Measurements from ENCODE around the gene WDR4. TPM values are rescaled to one million over a fixed set of nuclear protein-coding genes. Genes with fewer than 3 reads are reported as not detected.
A peak's percentile ranks its signal among the peaks of the same experiment; 100 is the strongest.

The WDR4 gene
- total and polyA plus RNA-seq, 10 of the 15 experiments (the other 5 are each of a cell fraction or from before 2014, with no cell fraction given): 2.1 to 45.3 (median 18.7) TPM

DNA sequence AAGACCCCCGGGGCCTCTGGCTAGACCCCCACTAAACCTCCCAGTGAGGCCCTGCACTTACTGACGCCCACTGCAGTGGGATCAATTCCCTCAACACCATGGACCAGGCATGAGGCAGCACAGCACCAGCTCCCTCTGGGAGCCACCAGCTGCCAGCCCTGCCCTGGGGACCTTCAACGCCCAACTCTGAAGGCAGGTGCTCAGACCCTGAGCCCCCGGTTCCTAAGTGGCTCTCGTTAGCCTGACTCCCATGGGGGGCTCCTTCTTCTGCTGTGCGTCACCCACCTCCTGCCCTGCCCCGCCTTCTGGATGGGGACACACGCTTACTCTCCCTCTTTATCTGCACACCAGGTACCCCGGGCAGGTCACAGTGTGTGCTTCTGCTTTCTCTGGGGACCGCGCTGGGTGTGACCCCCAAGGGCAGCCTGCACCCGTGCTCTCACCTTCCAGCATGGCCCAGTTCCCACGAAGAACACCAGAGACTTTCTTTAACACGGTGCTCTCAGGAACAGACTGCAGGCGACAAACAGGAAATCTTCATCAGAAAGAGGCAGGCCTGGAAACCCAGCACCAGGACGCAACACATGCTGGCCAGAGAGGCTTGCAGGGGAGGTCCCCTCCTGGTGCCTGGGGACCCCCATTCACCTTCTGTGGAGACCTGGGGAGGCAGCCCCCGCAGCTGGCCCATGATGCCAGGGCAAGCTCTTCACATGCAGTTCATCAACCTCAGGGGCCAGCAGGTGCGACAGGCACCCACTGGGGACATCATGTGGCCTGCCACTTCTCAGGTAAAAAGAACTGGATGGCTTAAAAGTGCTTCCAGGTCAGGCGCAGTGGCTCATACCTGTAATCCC lies 27.3 kb downstream of the WDR4 start:
- DNase-seq (ENCODE audit: low read depth, low spot score) (no peak), ATAC-seq (no peak), FAIRE-seq (no peak)
- 90% methylated on average over 19 of the region's 19 CpGs for WGBS (ENCODE audit: insufficient coverage, insufficient replicate concordance, low lambda C conversion rate, missing lambda C conversion rate)
- no peak overlapping the region for H3K4me2 ChIP-seq (ENCODE audit: control insufficient read depth, insufficient read depth)
- H3K36me3 ChIP-seq (ENCODE audit: control insufficient read depth in 2 of 2, insufficient read depth in 2 of 2, low read length in 1 of 2): peaks cover 34 to 62% of the 10 kb centered on the region in 2 experiments
- ChIA-PET SMC1A (ENCODE audit: uncharacterized antibody, unreplicated experiment) (no interaction called here), RAD21 (ENCODE audit: unreplicated experiment) (no interaction called here), POLR2A (no interaction called here), CTCF (no interaction called here)
- intact Hi-C loops (cut with micrococcal nuclease; ENCODE audit: unreplicated experiment) (no loop called here), in situ Hi-C loops (cut with MboI) (no loop called here)
- no peak overlapping the region for H2AFZ ChIP-seq (ENCODE audit: control insufficient read depth, low read depth, low read length)
- H3K27ac ChIP-seq (ENCODE audit: control insufficient read depth, insufficient read depth): no peak overlapping the region
- H3K79me2 ChIP-seq (ENCODE audit: control insufficient read depth, insufficient read depth, low read length): no peaks in the 10 kb centered on the region
- no peak overlapping the region for H3K9ac ChIP-seq (ENCODE audit: control insufficient read depth, insufficient read depth, low read length)
- H3K4me1 ChIP-seq (ENCODE audit: control insufficient read depth, insufficient read depth, low read length): no peaks in the 10 kb centered on the region
- no peaks in the 10 kb centered on the region for H3K9me3 ChIP-seq (replicated peaks; ENCODE audit: control insufficient read depth, insufficient read depth, low read length)
- BruUV-seq (replicated peaks): no TSS peak
- no peak overlapping the region for H3K4me3 ChIP-seq
- peak; percentile 12; the same call in 1 of the 2 replicates for TF ChIP-seq POLR2A (IDR thresholded peaks at IDR 0.05; ENCODE audit: low read depth, low read length)
- no peak for TF ChIP-seq STAT1 (conservative IDR thresholded peaks at IDR 0.05)
- H3K27me3 ChIP-seq (replicated peaks in 1 of 2; ENCODE audit: control insufficient read depth in 2 of 2, insufficient read depth in 2 of 2, low read length in 1 of 2): no peaks in the 10 kb centered on the region
- no peaks in the 10 kb centered on the region for H4K20me1 ChIP-seq (ENCODE audit: control insufficient read depth, insufficient read depth)

DNA sequence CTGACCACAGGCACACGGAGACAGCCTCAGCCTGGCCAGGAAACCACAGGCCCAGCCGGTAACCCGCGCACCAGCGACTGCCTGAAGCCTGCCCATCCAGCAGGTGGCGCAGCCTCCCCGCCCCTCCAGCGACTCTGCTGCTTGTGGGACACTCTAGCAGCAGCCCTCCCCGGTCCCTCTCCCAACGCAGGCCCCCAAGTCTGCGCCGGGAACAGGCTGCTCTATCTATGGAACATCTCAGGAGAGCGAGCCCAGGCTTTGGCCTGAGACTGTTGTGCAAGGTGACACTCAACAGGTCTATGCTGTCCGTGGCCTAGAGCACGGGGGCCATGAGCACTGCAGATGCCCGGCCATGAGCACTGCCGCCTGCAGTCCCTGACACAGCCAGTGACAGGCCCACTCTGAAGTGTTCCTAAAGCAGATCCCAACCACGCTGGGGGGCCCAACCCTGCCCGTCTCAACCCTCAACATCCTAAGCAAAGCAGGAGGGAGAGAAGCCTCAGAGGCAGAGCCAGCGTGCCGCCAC lies 28.4 kb downstream of the WDR4 start:
- Histone ChIP-seq H3K4me1 (ENCODE audit: control insufficient read depth, insufficient read depth, low read length) (no peaks in the 10 kb centered on the region), H3K9ac (ENCODE audit: control insufficient read depth, insufficient read depth, low read length) (no peak overlapping the region), H3K36me3 (ENCODE audit: control insufficient read depth in 2 of 2, insufficient read depth in 2 of 2, low read length in 1 of 2) (peaks cover 30 to 60% of the 10 kb centered on the region in 2 experiments), H3K9me3 (replicated peaks; ENCODE audit: control insufficient read depth, insufficient read depth, low read length) (no peaks in the 10 kb centered on the region), H4K20me1 (ENCODE audit: control insufficient read depth, insufficient read depth) (no peaks in the 10 kb centered on the region), H3K27me3 (replicated peaks in 1 of 2; ENCODE audit: control insufficient read depth in 2 of 2, insufficient read depth in 2 of 2, low read length in 1 of 2) (no peaks in the 10 kb centered on the region), H3K4me3 (no peak overlapping the region), H3K4me2 (ENCODE audit: control insufficient read depth, insufficient read depth) (no peak overlapping the region), H3K27ac (ENCODE audit: control insufficient read depth, insufficient read depth) (no peak overlapping the region), H2AFZ (ENCODE audit: control insufficient read depth, low read depth, low read length) (no peak overlapping the region), H3K79me2 (ENCODE audit: control insufficient read depth, insufficient read depth, low read length) (no peaks in the 10 kb centered on the region)
- WGBS (ENCODE audit: insufficient coverage, insufficient replicate concordance, low lambda C conversion rate, missing lambda C conversion rate): 70% methylated on average over 21 of the region's 21 CpGs
- intact Hi-C loops (cut with micrococcal nuclease; ENCODE audit: unreplicated experiment) (no loop called here), in situ Hi-C loops (cut with MboI) (no loop called here)
- no TSS peak for BruUV-seq (replicated peaks)
- FAIRE-seq (no peak), DNase-seq (ENCODE audit: low read depth, low spot score) (no peak), ATAC-seq (peak; percentile 92)
- POLR2A ChIA-PET: no interaction called here
- RAD21 ChIA-PET (ENCODE audit: unreplicated experiment): no interaction called here
- CTCF ChIA-PET: no interaction called here
- SMC1A ChIA-PET (ENCODE audit: uncharacterized antibody, unreplicated experiment): no interaction called here
- TF ChIP-seq, protein P1, sequence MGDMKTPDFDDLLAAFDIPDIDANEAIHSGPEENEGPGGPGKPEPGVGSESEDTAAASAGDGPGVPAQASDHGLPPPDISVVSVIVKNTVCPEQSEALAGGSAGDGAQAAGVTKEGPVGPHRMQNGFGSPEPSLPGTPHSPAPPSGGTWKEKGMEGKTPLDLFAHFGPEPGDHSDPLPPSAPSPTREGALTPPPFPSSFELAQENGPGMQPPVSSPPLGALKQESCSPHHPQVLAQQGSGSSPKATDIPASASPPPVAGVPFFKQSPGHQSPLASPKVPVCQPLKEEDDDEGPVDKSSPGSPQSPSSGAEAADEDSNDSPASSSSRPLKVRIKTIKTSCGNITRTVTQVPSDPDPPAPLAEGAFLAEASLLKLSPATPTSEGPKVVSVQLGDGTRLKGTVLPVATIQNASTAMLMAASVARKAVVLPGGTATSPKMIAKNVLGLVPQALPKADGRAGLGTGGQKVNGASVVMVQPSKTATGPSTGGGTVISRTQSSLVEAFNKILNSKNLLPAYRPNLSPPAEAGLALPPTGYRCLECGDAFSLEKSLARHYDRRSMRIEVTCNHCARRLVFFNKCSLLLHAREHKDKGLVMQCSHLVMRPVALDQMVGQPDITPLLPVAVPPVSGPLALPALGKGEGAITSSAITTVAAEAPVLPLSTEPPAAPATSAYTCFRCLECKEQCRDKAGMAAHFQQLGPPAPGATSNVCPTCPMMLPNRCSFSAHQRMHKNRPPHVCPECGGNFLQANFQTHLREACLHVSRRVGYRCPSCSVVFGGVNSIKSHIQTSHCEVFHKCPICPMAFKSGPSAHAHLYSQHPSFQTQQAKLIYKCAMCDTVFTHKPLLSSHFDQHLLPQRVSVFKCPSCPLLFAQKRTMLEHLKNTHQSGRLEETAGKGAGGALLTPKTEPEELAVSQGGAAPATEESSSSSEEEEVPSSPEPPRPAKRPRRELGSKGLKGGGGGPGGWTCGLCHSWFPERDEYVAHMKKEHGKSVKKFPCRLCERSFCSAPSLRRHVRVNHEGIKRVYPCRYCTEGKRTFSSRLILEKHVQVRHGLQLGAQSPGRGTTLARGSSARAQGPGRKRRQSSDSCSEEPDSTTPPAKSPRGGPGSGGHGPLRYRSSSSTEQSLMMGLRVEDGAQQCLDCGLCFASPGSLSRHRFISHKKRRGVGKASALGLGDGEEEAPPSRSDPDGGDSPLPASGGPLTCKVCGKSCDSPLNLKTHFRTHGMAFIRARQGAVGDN (IDR thresholded peaks at IDR 0.05): no peak
- TF ChIP-seq CBX5 (IDR thresholded peaks at IDR 0.05; ENCODE audit: low read depth) (no peak), EGR1 (IDR thresholded peaks at IDR 0.05; ENCODE audit: borderline replicate concordance in 1 of 2, low read depth in 2 of 2, low read length in 2 of 2) (no peak), NFYA (IDR thresholded peaks at IDR 0.05; ENCODE audit: borderline replicate concordance, low read depth, low read length) (no peak), SMC3 (IDR thresholded peaks at IDR 0.05; ENCODE audit: borderline replicate concordance, low read length) (peak; percentile 26; the same call in 1 of the 2 replicates), RCOR1 (conservative IDR thresholded peaks at IDR 0.05; ENCODE audit: low read depth, low read length) (no peak), POLR2A (IDR thresholded peaks at IDR 0.05; ENCODE audit: low read depth, low read length) (peak; percentile 42), IRF4 (IDR thresholded peaks at IDR 0.05; ENCODE audit: low read depth, low read length) (no peak), BRCA1 (IDR thresholded peaks at IDR 0.05; ENCODE audit: low read depth, low read length) (no peak), SRF (IDR thresholded peaks at IDR 0.05; ENCODE audit: low read depth in 2 of 2, low read length in 2 of 2) (no peak), TCF7 (IDR thresholded peaks at IDR 0.05; ENCODE audit: borderline replicate concordance) (no peak), SMAD5 (IDR thresholded peaks at IDR 0.05; ENCODE audit: low read depth) (no peak), WRNIP1 (IDR thresholded peaks at IDR 0.05; ENCODE audit: borderline replicate concordance, low read depth, low read length) (no peak)
